GM18951 (cell line): ENCODE results near the gene HPS5.

Experiments
- POLR2A ChIP-seq: IDR thresholded peaks from 4 replicates; pipeline ENCODE4 v1.6.1; 2011; ENCODE audit warnings: mild to moderate bottlenecking; ENCODE audit not compliant: insufficient read length, insufficient read depth; ENCODE audit errors: extremely low read depth
- in situ Hi-C: fragments of 300-500 bp; cut with MboI; formaldehyde crosslinking; loops from one replicate; pipeline ENCODE4 v1.12.0; 2022; ENCODE audit warnings: low sequenced_read_pairs, mixed read lengths, inconsistent platforms; ENCODE audit not compliant: unreplicated experiment

Gene HPS5

DNA sequence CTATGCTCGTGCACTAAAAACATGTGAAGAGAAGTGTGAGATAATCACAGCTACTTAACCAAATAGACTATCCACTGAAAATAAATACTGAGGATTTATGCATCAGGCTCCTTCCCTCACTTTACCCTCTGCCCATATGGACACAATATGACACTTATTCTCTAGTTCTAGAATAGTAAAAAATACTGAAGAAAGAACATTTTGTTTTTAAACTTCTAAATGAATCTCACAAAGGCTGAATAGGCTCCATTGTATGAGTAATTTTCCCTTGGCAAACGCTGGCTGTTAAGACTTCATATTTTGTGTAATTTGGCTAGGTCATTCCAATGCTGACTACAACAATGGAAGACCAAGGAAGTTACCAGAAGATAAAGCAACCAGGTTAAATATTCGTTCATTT is 9.9 kb downstream of the HPS5 start:
- in situ Hi-C loops: no loop called here
- no peak for TF ChIP-seq POLR2A

DNA sequence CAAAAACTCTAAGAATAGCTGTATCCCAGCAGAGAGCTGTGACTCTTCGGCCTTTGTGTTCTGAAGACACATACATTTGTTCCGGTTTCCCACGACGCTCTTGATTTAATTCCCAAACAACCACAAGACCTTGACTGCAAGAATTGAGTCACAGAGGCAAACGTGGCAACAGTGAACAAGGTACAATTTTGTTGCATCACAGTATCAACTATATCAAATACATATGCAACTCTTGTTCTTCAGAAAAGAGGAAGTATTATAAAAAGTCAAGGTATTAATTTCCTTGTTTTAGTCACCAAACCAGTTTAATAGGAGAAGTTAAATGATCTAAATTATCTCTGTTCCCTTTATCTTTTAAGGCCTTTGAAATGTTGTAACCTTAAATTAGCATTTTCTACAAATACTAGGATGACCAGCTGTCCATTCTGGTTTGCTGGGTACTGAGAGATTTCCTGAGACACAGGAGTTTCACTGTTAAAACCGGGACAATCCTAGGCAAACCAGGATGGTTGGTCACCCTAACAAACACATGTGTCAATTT is 11.1 kb downstream of the HPS5 start:
- TF ChIP-seq POLR2A: no peak
- in situ Hi-C loops: no loop called here

DNA sequence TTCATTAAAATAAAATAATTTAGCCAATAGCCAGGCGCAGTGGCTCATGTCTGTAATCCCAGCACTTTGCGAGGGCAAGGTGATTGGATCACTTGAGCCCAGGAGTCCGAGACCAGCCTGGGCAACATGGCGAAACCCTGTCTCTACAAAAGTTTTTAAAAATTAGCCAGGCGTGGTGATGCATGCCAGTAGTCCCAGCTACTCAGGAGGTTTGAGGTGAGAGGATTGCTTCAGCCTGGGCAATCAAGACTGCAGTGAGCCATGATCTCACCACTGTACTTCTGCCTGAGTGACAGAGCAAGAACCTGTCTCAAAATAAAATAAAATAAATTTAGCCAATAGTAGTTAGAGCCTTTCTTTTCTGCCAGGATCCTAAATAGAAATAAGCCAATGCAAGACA is 12.2 kb downstream of the HPS5 start:
- TF ChIP-seq POLR2A: no peak
- in situ Hi-C loops: no loop called here

DNA sequence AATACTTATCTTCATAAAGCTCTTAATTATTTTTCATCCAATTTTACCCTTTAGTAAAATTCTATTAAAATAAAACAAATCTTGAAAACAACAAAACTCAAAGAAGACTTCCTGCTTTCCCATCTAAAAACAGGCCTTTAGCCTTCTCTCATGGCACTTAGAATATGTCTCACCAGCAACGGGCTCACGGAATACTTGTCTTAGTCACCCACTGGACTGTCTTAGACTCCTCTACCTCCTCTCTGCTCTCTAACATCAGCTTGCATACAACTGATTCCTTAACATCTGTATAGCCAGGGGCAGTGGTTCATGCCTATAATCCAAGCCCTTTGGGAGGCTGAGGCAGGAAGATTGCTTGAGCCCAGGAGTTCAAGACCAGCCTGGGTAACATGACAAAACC is 13.7 kb downstream of the HPS5 start:
- in situ Hi-C loops: no loop called here
- TF ChIP-seq POLR2A: no peak

DNA sequence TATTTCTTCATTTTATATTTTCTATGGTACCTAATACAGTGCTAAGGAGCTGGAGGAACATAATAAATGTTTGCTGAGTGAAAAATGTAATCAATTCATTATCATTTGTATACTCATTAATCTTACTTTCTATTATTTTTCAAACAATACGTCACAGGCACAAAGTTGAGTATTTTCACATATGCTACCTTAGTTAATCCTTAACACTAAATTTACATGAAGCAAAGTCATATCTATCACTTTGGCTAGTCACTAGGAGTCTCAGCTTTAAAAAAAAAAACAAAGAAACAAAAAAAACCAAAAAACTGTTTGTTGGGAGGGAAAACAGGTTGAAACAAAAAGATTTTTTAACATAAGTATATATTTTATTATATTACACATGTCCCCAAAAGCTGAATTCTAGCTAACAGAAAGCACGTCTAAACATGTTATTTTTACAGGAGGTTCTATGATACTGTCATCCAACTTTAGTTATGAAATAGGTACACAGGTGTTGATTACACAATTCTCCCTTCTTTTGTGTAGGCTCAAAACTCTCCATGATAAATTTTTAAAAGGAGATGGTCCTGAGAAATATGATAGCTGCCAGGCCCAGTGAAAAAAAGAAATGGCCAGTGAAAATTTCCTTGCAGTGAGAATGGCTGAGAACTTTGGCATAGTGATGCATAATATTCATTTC is 14.3 kb downstream of the HPS5 start:
- no peak for TF ChIP-seq POLR2A
- in situ Hi-C loops: no loop called here

DNA sequence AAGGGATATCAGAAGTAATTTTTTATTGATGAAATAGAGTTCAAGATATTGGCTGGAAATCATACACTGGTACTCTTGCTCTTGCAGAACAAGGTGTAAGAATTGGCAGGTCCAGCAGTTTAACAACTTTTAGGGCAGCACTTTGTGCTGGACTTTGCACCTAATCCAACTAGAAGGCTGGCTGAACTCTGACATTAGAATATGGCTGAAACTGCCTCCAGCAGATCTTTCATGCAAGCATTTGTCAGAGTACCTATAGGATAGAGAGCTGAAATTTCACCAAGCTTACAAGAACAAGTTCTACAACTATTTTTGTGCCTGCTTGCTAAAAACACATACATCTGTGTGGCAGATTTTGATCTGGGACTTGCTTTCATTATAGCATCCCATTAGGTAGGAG is 17.2 kb downstream of the HPS5 start:
- in situ Hi-C loops: no loop called here
- no peak for TF ChIP-seq POLR2A

DNA sequence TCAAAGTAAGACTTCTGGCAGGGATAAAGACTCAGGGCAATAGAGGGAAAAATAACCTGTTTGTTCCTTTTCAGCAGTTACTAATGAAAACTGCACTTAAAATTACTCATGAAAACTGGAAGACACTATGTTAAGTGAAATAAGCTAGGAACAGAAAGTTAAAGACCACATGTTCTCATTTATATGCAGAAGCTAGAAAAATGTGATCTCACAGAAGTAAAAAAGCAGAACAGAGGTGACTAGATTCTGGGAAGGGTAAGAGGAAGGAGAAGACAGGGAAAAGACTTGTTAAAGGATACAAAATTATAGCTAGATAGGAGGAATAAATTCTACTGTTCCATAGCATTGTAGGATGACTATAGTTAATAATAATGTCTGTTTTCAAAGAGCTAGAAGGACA is 22.2 kb downstream of the HPS5 start:
- no peak for TF ChIP-seq POLR2A
- in situ Hi-C loops: no loop called here

DNA sequence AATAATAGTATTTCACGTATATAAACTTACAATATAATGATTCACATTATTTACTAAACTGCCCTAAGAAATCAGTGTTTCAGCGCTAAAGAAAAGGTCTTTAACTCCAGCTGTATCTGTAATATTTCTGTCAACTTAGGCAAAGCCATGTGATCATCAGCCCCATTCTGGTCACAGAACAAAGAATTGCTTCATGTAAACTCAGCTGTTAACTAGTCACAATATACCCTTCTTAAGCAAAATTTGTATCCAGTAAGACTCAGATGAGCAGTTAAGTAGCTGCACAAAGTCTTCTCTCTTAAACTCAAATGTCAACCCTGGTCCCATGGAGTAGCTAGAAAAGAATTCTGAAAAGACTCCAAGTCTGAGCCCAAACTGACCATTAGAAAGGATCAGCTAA is 26.6 kb downstream of the HPS5 start:
- in situ Hi-C loops: no loop called here
- TF ChIP-seq POLR2A: no peak

DNA sequence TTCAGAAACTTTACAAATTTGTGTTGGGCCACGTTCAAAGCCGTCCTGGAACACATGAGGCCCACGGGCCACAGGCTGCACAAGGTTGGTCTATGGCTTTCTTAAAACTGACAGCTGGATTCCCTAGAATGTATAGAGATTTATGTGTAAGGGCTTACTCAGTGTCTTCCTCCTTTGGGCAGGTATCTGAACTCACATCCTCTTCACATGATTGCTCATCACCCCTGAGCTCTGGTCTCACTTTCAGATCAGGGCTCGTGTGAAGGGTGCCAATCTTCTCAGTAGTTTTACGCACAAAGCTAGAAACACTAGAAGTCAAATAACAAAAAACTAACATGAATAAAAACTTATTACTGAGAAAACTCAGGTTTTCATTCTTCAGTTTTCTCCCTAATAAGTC is 27.1 kb downstream of the HPS5 start:
- TF ChIP-seq POLR2A: no peak
- in situ Hi-C loops: no loop called here

DNA sequence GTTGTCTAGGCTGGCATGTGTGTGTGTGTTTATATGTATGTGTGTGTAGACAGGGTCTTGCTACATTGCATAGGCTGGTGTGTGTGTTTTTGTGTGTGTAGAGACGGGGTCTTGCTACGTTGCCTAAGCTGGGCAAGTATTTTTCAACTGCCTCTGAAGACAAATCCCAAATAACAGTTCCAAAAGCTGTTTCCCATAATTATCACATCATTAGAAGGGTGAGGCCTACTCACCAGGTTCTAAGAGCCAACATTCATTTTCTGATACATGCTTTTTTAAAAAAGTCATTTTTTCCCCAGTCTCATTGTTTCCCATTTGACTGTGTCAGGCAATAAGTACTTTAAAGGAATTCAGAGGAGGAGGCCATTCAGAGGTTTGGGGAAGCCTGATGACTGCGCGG is 33.0 kb downstream of the HPS5 start:
- in situ Hi-C loops: no loop called here
- TF ChIP-seq POLR2A: no peak

DNA sequence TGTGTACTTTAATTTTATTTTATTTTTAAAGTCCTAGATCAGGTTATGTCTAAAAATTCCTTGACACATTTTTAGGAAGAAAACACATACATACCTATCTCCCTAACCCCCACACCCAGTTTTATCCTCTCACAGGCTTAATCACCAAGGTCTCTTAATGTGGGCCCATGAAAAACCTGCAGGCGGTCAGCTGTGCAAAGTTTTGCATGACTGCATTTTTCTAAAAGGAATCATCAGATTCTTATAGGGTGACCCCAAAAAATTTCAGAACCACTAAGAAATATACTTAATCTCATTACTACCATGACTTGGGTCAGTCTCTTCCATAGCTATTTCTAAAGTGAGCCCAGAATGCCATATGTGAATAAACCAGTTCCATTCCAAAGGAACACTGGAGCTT is 36.1 kb downstream of the HPS5 start:
- in situ Hi-C loops: no loop called here
- no peak for TF ChIP-seq POLR2A

DNA sequence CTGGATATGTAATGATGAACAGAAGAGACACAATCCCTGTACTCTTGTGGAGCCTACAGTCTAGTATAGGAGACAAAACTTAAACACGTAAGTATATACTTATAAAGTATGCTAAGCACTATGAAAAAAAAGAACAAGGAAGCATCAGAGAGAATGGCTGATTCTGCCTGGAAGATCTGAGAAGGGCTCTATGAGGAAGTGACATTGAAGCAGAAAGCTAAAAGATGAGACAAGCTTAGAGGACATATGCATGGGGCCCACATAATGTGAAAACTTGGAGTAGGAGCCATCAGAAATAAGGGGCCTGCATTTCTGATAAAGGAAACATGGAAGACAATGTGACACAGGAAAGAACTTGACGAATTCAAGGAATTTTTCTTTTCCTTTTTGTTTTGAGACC is 39.3 kb downstream of the HPS5 start:
- no peak for TF ChIP-seq POLR2A

DNA sequence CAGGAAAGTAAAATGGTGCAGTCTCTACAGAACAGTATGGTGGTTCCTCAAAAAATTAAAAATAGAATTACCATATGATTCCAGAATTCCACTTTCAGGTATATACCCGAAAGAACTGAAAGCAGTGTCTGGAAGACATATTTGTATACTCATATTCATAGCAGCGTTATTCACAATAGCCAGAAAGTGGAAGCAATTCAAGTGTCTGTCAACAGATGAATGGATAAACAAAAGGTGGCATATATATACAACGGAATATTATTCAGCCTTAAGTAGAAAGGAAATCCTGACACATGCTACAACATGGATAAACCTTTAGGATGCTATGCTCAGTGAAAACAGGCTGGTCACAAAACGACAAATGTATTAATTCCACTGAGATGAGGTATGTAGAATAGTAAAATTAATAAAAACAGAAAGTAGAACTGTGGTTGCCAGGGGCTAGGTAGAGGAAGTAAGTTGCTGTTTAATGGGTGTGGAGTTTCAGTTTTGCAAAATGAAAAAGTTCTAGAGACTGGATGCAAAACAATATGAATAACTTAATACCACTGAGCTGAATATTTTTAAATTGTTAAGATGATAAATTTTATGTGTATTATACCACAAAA is 41.4 kb downstream of the HPS5 start:
- in situ Hi-C loops: no loop called here
- no peak for TF ChIP-seq POLR2A

More for the DNA sequence above, 39.3 kb downstream of the HPS5 start:
- in situ Hi-C loops: no loop called here

DNA sequence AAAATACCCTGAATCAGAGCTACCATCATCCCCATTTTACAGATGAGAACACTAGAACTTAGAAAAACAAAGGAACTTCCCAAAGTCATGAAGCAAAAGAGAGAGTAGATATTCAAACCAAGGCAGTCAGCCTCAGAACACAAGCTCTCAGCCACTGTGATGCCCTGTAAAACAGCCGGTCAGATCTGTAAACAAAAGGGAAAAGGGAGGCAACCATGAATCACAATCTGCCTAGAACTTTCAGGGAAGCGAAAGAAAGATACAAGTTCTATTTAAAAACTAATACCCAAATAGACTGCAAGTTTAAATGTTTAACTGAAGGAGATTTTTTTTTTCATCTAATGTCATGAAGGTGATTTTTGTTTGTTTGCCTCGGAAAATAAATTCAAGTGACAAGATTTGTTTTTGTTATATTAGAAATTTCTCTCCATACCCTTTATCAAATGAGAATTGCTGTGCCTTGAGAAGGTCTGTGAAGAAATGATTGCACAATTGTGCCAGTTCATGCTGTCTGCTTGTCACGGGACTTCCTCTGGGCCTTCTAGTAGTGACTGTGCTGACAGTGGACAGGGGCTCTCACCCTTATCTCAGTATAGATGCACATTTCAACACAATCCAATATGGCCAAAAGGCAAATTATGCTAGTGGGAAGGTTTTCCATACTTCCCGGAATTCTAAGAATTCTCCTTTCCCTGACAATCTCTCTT is 44.2 kb downstream of the HPS5 start:
- in situ Hi-C loops: no loop called here

More for the DNA sequence above, 44.2 kb downstream of the HPS5 start:
- TF ChIP-seq POLR2A: no peak
